Prostate gland (tissue), 2 donors: ENCODE data around the gene AP3B1. TPM values are rescaled to one million over a fixed set of nuclear protein-coding genes. Genes with fewer than 3 reads are reported as not detected.

Source experiments
- DNase-seq: peaks from one replicate; pipeline ENCODE4 v3.0.0-alpha.2; 2019; ENCODE audit warnings: low spot score
- H3K27ac ChIP-seq, 2 donors: fragments of 200-600 bp; sonication (generic); 2 replicates each; pipeline ENCODE4 v1.5.1; 2017 to 2019
- H3K27me3 ChIP-seq: fragments of 200-600 bp; sonication (generic); replicated peaks from 2 replicates; pipeline ENCODE4 v1.5.1; 2019; ENCODE audit not compliant: insufficient read depth
- H3K36me3 ChIP-seq, 2 donors: fragments of 200-600 bp; sonication (generic); 1 replicate in 1 of 2; 2 replicates in 1 of 2; pipeline versions ENCODE4 v1.5.1 to v1.8.1; 2017 to 2019
- H3K4me1 ChIP-seq: fragments of 200-600 bp; sonication (generic); replicated peaks from 2 replicates; pipeline ENCODE4 v1.5.1; 2019
- H3K4me3 ChIP-seq, 2 donors: fragments of 200-600 bp; sonication (generic); 2 replicates each; pipeline ENCODE4 v1.5.1; 2017 to 2019
- H3K9me3 ChIP-seq: fragments of 200-600 bp; sonication (generic); 2 replicates; pipeline ENCODE4 v1.5.1; 2017
- POLR2A ChIP-seq: fragments of 450-650 bp; IDR thresholded peaks from one replicate; pipeline ENCODE4 v1.6.1; 2016; ENCODE audit warnings: antibody characterized with exemption, mild to moderate bottlenecking
- POLR2AphosphoS5 ChIP-seq: sonication (generic); formaldehyde crosslinking; IDR thresholded peaks from one replicate; pipeline ENCODE4 v1.6.1; 2017; ENCODE audit warnings: antibody characterized with exemption
- WGBS: methylation state at CpG from one replicate; pipeline ENCODE4 v1.1.5; 2018; 5-methylcytosine and 5-hydroxymethylcytosine counted together
- intact Hi-C: fragments of 100-400 bp; cut with DNase I; formaldehyde crosslinking; loops from one replicate; pipeline ENCODE4 v1.14.2; 2022
- total RNA-seq, 2 donors: library from RNA; depleted of rRNA; stranded (reverse); fragments of >200 nt; gene quantifications; one replicate each; pipeline ENCODE4 v1.1.0, GENCODE V29; 2016
- TF ChIP-seq, protein P1 (sequence below), 4 experiments: fragments of 200-600 bp in 2 of 4; fragments of 450-650 bp in 2 of 4; sonication (generic) in 2 of 4; IDR thresholded peaks; 1 replicate in 3 of 4; 2 replicates in 1 of 4; pipeline ENCODE4 v1.5.1; 2016 to 2019; ENCODE audit warnings: antibody characterized with exemption in 4 of 4, mild to moderate bottlenecking in 2 of 4, moderate library complexity in 2 of 4

AP3B1 gene
- total RNA-seq, 2 donors from 2014 or later: 33.1 to 60.5 TPM

DNA sequence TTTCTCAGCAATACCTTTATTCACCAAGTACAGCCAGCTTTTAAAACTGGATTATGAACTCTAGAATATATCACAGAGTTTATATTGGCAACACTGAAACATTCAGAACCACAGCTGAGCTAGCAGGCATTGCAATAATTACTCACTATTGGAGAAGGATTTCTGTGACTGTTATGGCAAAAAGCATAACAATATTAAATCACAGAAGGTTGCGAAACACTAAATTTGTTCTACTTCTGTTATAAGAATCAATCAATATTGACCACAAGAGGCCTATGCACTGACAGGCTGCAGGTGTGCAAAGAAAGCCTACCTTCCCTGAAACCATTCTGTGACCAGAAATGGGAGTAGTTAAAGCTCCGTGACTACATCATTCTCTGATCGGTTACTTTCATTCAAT, 59.2 kb downstream of the AP3B1 start:
- intact Hi-C loops: no loop called here
- Histone ChIP-seq H3K4me1 (no peaks in the 10 kb centered on the region), H3K36me3 (no peaks in the 10 kb centered on the region), H3K4me3 (no peak overlapping the region), H3K27ac (no peak overlapping the region), H3K9me3 (no peaks in the 10 kb centered on the region), H3K27me3 (no peaks in the 10 kb centered on the region)
- no peak for TF ChIP-seq POLR2A
- no peak for TF ChIP-seq POLR2AphosphoS5
- TF ChIP-seq, protein P1, sequence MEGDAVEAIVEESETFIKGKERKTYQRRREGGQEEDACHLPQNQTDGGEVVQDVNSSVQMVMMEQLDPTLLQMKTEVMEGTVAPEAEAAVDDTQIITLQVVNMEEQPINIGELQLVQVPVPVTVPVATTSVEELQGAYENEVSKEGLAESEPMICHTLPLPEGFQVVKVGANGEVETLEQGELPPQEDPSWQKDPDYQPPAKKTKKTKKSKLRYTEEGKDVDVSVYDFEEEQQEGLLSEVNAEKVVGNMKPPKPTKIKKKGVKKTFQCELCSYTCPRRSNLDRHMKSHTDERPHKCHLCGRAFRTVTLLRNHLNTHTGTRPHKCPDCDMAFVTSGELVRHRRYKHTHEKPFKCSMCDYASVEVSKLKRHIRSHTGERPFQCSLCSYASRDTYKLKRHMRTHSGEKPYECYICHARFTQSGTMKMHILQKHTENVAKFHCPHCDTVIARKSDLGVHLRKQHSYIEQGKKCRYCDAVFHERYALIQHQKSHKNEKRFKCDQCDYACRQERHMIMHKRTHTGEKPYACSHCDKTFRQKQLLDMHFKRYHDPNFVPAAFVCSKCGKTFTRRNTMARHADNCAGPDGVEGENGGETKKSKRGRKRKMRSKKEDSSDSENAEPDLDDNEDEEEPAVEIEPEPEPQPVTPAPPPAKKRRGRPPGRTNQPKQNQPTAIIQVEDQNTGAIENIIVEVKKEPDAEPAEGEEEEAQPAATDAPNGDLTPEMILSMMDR (IDR thresholded peaks at IDR 0.05): no peak
- WGBS: 77% methylated on average over 3 of the region's 3 CpGs
- no peak for DNase-seq

DNA sequence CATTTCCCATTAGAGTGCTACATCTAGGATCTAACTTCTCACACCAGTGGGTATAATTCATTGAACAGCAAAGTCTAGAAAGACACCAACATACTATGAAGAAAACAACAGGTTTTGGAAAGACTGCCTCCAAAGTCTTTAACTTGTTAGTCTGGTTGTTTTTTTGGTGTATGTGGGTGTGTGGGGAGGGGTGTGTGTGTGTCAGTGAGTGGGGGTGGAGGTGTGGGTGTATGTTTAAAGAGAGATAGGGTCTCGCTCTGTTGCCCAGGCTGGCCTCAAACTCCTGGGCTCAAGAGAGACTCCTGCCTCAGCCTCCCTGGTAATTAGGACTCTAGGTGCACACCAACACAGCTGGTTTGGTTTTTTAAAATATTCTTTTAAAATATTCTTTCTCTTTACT, 59.7 kb downstream of the AP3B1 start:
- no peak overlapping the region for H3K27ac ChIP-seq
- no peaks in the 10 kb centered on the region for H3K9me3 ChIP-seq
- no peak overlapping the region for H3K4me3 ChIP-seq
- no peak for DNase-seq
- no peak for TF ChIP-seq POLR2A
- no peak for TF ChIP-seq POLR2AphosphoS5
- TF ChIP-seq, protein P1 (IDR thresholded peaks at IDR 0.05): no peak
- WGBS: 100% methylated on average over 1 of the region's 1 CpG
- intact Hi-C loops: no loop called here
- H3K36me3 ChIP-seq: no peaks in the 10 kb centered on the region
- H3K4me1 ChIP-seq: no peaks in the 10 kb centered on the region
- H3K27me3 ChIP-seq: no peaks in the 10 kb centered on the region

DNA sequence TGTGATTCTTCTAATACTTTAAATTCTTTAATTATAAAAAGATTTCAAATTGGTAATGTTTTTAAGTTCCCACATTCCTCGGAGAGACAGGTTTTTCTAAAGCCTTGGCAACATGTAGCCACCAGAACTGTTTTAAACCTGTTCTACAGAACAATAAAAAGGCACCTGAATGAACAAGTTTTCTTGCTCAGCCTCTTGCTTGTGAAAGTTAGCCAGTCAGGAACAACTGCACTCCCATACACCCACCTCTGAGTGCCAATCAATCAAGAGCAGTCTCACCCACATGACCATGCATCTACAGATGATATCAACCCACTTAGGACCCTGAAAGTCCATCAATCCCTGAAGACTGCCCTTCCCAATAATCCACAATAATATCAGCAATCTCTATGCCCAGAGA, 62.3 kb downstream of the AP3B1 start:
- DNase-seq: no peak
- H3K27me3 ChIP-seq: no peaks in the 10 kb centered on the region
- intact Hi-C loops: no loop called here
- H3K4me1 ChIP-seq: no peaks in the 10 kb centered on the region
- H3K9me3 ChIP-seq: no peaks in the 10 kb centered on the region
- TF ChIP-seq POLR2AphosphoS5: peak; percentile 23
- TF ChIP-seq, protein P1 (IDR thresholded peaks at IDR 0.05): no peak
- no peaks in the 10 kb centered on the region for H3K36me3 ChIP-seq
- H3K27ac ChIP-seq: no peak overlapping the region
- WGBS: 48% methylated on average over 1 of the region's 1 CpG
- no peak overlapping the region for H3K4me3 ChIP-seq

DNA sequence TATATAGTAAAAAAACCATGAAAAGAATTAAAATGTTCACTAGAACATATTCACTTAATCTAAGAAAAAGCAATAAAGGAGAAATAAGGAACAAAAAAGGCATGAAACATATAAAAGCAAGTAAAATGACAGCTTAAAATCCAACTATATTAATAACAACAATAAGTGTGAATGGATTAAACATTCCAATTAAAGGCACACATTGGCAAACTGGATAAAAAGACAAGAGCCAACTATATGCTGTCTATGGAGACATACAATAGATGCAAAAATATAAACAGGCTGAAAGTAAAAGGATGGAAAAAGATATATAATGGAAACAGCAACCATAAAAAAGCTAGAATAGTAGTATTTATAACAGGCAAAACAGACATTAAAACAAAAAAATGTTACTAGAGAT, 70.1 kb downstream of the AP3B1 start:
- no peak overlapping the region for H3K4me3 ChIP-seq
- no peaks in the 10 kb centered on the region for H3K9me3 ChIP-seq
- no peaks in the 10 kb centered on the region for H3K36me3 ChIP-seq
- H3K27ac ChIP-seq: no peak overlapping the region
- DNase-seq: no peak
- no peaks in the 10 kb centered on the region for H3K27me3 ChIP-seq
- TF ChIP-seq, protein P1 (IDR thresholded peaks at IDR 0.05): no peak
- TF ChIP-seq POLR2A: no peak
- no peak for TF ChIP-seq POLR2AphosphoS5
- intact Hi-C loops: no loop called here
- H3K4me1 ChIP-seq: no peaks in the 10 kb centered on the region

DNA sequence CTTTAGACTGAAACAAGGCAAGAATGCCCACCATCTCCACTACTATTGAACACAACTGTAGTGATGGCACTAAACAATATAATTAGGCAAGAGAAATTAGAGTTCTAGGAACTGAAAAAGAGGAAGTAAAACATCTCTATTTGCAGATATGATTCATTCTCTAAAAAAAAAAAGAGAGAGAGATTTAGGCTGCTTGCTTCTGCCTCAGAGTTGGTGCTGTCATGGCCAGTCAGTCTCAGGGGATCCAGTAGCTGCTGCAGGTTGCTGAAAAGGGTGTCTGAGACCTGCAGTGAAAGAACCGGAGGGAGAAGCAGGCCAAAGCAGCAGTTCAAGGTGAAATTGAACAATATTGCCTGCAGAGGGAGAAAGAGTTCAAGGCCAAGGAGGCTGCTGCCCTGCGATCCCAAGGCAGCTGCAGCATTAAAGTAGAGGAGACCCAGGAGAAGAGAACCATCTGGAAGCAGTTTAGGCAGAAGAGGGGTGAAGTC, 72.5 kb downstream of the AP3B1 start:
- no peak for TF ChIP-seq POLR2AphosphoS5
- TF ChIP-seq POLR2A: no peak
- TF ChIP-seq, protein P1 (IDR thresholded peaks at IDR 0.05): no peak
- no peak overlapping the region for H3K27ac ChIP-seq
- no peak for DNase-seq
- intact Hi-C loops: no loop called here
- no peaks in the 10 kb centered on the region for H3K4me1 ChIP-seq
- WGBS: 74% methylated on average over 2 of the region's 2 CpGs
- H3K27me3 ChIP-seq: no peaks in the 10 kb centered on the region
- H3K9me3 ChIP-seq: no peaks in the 10 kb centered on the region
- no peaks in the 10 kb centered on the region for H3K36me3 ChIP-seq
- H3K4me3 ChIP-seq: no peak overlapping the region
